Suprapubic skin (tissue), 4 donors: ENCODE results near the gene PFKFB2.

ENCODE experiments used
- CTCF ChIP-seq, 2 donors: fragments of 200-600 bp in 1 of 2; fragments of 450-650 bp in 1 of 2; sonication (generic) in 1 of 2; IDR thresholded peaks; one replicate each; pipeline ENCODE4 v1.5.1; 2016 to 2019; ENCODE audit warnings: antibody characterized with exemption in 2 of 2, mild to moderate bottlenecking in 1 of 2, moderate library complexity in 1 of 2
- EP300 ChIP-seq: sonication (generic); formaldehyde crosslinking; IDR thresholded peaks from one replicate; pipeline ENCODE4 v1.6.1; 2017; ENCODE audit warnings: antibody characterized with exemption
- POLR2A ChIP-seq, 2 donors: fragments of 450-650 bp; IDR thresholded peaks; one replicate each; pipeline ENCODE4 v1.6.1; 2017; ENCODE audit warnings: antibody characterized with exemption in 2 of 2, mild to moderate bottlenecking in 2 of 2, moderate library complexity in 2 of 2
- POLR2AphosphoS5 ChIP-seq, 3 donors: sonication (generic); formaldehyde crosslinking; IDR thresholded peaks; one replicate each; pipeline ENCODE4 v1.6.1; 2017; ENCODE audit warnings: antibody characterized with exemption in 3 of 3

- TF ChIP-seq POLR2A (IDR thresholded peaks at IDR 0.05) (no peak), CTCF (IDR thresholded peaks at IDR 0.05) (no peak), POLR2AphosphoS5 (IDR thresholded peaks at IDR 0.05) (no peak), EP300 (no peak)
These were observed 5.0 kb upstream of the PFKFB2 start for GRCh38 chr1:207048041-207048440.
